Measurements from ENCODE around the gene PPP1R1B.

Gene PPP1R1B

DNA sequence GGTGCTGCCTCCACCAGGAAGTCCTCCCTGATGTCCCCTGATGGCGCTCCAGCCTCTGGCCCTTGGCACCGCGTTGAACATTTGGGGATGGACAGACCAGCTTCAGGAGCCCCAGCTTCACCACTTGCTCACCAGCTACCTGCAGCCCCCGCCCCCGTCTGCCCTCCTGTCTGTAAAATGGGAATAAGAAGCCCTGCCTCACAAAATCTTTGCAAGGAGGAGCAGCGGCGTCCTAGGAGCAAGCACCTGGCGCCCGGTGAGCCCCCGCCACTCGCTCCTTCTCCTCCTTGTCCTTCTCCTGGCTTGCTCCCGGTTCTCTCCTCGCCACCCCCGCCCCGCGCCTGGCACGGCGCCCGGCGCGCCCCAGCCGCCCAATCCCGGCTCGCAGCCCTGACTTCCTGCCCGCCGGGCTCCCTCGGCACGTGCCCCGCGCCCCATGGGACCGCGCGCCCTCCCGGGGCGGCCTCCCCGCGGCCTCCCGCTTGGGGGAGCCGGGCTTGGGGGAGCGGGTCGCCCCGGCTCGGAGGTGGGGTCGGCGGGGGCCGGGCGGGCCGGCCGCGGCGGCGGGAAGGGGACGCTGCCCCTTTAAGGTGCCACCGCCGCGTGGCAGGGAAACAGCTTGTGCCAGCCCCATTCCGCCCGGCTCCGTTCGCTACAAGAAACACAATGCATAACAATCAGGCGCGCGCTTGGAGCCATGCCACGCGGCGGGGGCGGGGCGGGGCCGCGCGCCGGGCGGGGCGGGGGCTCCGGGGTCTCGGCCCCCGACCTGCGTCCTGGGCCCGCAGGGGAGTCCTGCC, 9.1 kb upstream of the PPP1R1B start:
- peak; percentile 74 for DNase-seq

DNA sequence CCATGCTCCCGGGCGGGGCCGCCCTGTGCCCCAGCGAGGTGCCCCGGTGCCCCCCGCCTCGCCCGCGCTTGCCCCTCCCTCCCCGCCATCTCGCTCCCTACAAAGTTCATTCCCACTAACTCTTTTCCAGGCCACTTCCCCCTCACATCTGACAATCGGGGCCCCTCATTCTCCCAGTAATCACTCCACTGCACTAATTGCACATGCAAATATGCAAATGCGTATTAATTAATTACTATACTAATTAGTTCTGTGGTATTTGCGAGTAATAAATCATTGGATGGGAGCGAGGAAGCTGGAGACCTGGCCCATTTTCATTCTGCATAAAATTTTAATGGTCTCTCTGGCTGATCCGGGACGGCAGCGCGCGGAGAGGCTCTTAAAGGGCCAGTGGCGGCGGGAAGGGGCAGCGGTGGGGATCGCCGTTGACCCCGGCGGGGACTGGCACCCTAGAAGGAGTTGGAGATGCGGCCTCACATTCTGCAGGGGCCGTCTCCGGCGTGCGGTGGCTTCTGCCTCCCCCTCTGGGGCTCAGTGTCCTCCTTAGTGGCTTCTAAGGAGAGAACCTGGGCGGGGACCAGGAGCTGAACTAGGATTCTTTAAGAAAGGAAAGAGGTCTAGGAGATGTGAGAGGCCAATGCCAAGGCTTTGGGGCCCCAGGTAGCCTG, 8.4 kb upstream of the PPP1R1B start:
- no peak for DNase-seq

- DNase-seq: no peak
Measured at GRCh38 chr17:39618956-39619785, 7.6 kb upstream of the PPP1R1B start.

GRCh38 chr17:39619786-39620101, 7.0 kb upstream of the PPP1R1B start:
- DNase-seq: no peak

GRCh38 chr17:39621523-39622379, 5.0 kb upstream of the PPP1R1B start:
- peak; percentile 99 for DNase-seq

GRCh38 chr17:39622380-39623006, 4.3 kb upstream of the PPP1R1B start:
- peak; percentile 71 for DNase-seq

GRCh38 chr17:39623356-39623950, 3.3 kb upstream of the PPP1R1B start:
- DNase-seq: peak; percentile 98

- DNase-seq: no peak
Measured at GRCh38 chr17:39624313-39624712, 2.4 kb upstream of the PPP1R1B start.

GRCh38 chr17:39625198-39625785, 1.5 kb upstream of the PPP1R1B start:
- no peak for DNase-seq

DNA sequence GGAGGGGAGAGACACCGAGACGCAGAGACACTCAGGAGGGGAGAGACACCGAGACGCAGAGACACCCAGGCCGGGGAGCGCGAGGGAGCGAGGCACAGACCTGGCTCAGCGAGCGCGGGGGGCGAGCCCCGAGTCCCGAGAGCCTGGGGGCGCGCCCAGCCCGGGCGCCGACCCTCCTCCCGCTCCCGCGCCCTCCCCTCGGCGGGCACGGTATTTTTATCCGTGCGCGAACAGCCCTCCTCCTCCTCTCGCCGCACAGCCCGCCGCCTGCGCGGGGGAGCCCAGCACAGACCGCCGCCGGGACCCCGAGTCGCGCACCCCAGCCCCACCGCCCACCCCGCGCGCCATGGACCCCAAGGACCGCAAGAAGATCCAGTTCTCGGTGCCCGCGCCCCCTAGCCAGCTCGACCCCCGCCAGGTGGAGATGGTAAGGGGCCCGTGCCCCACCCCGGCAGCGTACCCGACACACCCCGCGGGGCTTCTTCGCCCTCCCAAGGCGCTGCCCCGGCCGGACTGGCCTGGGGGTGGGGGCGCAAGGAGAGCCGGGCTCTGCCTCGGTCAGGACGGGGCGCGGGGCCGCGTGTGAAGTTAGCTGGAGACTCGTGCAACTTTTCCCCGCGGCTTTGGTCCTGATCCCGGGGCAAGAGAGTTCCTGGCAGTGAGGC, 427 bp downstream of the PPP1R1B start:
- DNase-seq: no peak

DNA sequence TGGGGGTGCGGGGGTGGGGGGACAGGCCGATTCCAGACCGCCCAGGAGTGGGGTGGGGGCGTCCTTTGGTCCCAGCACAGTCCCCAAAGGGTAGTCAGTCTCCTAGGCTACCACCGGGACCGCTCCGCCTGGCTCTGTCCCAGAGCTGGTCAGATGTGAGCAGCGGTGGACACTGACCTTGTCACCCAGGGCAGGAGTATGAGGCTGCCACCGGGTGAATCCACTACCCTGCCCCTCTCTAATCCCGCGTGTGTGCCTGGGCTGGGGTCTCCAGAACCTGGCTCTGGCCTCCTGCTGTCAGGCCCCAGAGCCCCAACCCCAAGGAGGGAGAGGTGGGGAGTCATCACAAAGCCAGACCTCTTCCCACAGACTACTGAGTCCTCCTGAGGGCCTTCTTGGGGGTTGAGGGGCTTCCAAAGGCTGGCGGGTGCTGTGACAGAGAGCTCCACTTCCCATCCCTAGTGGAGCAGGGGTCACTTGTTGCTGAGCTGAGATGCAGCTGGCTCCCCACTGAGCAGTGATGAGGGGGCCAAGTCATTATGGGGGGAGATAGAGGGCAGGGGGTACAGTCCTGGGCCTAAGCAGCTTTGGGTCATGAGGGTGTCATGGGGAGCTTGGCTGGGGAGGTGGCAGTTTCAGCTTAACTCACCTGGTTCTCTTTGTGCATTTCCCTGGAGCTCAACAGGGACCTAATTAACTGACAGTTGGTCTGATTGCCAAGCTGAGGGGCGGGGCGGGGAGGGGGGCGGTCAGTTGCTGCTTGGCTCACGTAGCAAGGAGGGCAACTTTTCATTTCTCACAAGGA, 1.2 kb downstream of the PPP1R1B start:
- DNase-seq: no peak

DNA sequence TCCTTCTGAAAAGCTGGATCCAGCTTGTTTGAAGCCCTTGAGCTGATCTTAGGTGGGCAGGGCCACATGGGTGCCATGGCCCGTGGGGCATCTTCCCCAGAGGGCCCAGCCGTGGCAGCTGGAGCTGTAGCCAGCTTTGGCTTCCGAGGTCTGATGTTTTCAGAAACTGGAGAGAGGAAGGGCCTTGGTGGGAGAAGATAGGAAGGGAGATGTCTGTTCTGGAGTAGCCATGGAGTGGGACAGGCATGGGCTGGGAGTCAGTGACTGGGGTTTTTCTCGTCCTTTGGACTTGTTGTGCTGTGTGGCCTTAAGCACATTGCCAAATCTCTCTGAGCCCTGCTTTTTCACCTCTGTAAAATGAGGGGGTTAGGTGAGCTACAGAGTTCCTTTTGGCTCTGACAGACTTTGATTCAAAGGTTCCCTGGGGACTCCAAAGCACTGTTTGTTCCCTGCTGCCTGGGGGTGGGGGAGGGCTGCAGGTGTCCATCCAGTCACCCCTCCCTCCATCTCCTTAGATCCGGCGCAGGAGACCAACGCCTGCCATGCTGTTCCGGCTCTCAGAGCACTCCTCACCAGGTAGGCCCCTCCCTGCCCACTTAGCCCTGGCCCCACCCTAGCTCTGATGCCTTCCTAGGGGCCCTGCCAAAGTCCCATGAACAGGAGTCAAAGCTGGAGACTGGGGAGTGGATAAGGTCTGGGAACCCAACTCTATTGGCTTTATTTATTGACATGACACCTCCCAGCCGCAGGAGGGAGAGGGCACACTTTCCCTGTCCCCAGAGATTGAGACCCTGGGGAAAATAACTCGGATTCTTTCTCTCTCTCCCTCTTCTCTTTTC, 2.1 kb downstream of the PPP1R1B start:
- no peak for DNase-seq

- DNase-seq: no peak
Measured at GRCh38 chr17:39629494-39629880, 2.7 kb downstream of the PPP1R1B start.

DNA sequence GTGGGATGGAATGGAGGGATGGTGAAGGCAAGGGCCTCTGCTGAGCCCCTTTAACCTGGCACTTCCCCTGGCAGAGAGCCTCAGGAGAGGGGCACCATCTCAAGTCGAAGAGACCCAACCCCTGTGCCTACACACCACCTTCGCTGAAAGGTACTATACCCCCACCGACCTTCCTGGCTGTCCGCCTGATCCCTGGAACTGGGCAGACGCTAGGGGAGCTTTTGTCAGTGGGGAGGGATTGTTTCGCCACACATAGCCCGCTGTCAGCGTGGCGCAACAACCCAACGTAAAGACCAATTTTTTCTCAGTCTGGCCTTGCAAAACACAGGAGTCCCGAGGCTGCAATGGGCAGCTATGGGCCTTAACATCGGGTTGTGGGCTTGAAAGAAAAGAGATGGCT, 3.1 kb downstream of the PPP1R1B start:
- DNase-seq: no peak

DNA sequence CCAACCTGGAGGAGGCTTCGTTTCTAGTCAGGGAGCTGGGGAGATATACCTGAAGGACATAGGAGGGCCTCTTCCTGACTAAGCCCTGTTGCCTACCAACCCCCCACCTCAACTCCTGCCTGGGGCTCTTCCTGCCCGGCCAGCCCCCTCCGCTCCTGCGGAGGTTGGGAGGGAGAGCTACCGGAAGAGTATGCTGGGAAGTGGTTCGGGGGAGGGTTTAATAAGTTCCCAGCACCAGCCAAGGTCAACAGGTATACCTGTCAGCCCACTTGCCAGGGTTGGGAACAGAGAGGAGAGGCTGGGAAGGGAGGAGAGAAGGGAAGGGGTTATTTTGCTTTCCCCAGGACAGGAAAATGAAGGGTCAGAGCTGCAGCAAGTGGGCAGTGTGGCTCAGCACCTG, 4.7 kb downstream of the PPP1R1B start:
- no peak for DNase-seq

GRCh38 chr17:39632153-39632941, 5.6 kb downstream of the PPP1R1B start:
- DNase-seq: no peak

GRCh38 chr17:39633570-39634183, 6.9 kb downstream of the PPP1R1B start:
- no peak for DNase-seq

- DNase-seq: no peak
Measured at GRCh38 chr17:39634384-39634871, 7.7 kb downstream of the PPP1R1B start.
